IPS-15b (cell line): ENCODE data around the gene FRMD4A.

Experiments used
- H3K27me3 ChIP-seq: one replicate; pipeline ENCODE4 v1.6.1; 2013; ENCODE audit warnings: low read length; ENCODE audit not compliant: control insufficient read depth, insufficient read depth
- H3K36me3 ChIP-seq: one replicate; pipeline ENCODE4 v1.6.1; 2013; ENCODE audit warnings: low read length; ENCODE audit not compliant: control insufficient read depth, insufficient read depth
- H3K4me1 ChIP-seq: one replicate; pipeline ENCODE4 v1.6.1; 2013; ENCODE audit warnings: mild to moderate bottlenecking, low read length; ENCODE audit not compliant: control insufficient read depth, insufficient read depth
- H3K4me3 ChIP-seq: one replicate; pipeline ENCODE4 v1.5.1; 2013; ENCODE audit warnings: low read depth, low read length
- H3K9ac ChIP-seq: one replicate; pipeline ENCODE4 v1.6.1; 2013; ENCODE audit warnings: low read depth, mild to moderate bottlenecking, low read length
- H3K9me3 ChIP-seq: one replicate; pipeline ENCODE4 v1.6.1; 2013; ENCODE audit warnings: mild to moderate bottlenecking, low read length; ENCODE audit not compliant: control insufficient read depth, insufficient read depth

FRMD4A gene

DNA sequence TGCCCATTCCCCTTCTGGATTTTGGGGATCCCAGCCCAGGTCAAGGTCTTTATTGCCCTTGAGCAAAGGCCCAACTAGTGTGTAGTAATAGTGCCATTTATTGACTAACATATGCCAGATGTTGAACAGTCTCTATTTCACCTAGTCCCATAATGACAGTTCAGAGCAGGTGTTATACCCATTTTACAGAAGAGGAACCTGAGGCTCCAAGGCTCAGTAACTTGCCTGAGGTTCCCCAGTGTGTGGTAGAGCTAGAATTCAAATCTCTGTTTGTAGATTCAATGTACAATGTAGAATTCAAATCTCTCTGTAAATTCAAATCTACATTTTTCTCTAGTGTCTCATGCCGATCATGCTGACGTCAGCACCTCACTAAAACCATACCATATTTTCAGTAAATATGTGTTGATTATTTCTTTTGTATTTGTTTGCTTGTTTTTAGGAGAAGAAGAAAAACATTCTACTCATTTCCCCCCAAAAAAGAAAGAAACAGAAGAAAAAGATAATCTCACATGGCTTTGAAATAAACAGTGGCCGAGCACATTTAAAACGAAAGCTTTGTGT is 414.3 kb downstream of the FRMD4A start:
- Histone ChIP-seq H3K36me3 (no peaks in the 10 kb centered on the region), H3K9ac (no peak overlapping the region), H3K4me1 (no peaks in the 10 kb centered on the region), H3K4me3 (no peak overlapping the region), H3K27me3 (no peaks in the 10 kb centered on the region), H3K9me3 (no peaks in the 10 kb centered on the region)

DNA sequence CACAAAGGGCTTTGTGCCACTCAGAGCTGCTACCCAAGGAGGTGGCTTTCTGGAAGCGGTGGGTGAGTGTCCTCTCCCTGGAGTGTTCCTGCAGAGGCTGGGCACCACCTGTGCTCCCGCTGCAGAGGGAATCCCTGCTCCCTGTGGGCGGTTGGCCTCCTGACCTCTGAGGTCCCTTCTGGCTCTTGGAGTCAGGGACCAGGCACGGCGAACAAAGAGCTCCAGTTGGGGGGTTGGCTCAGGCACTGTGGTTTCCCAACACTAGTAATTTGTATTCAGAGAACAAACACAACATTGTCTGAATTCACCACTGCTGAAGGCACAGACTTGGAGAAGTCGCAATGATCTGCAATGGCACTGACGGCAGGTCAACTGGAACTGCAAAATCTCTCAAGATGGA is 415.0 kb downstream of the FRMD4A start:
- Histone ChIP-seq H3K27me3 (no peaks in the 10 kb centered on the region), H3K9ac (no peak overlapping the region), H3K4me3 (no peak overlapping the region), H3K9me3 (no peaks in the 10 kb centered on the region), H3K4me1 (no peaks in the 10 kb centered on the region), H3K36me3 (no peaks in the 10 kb centered on the region)

DNA sequence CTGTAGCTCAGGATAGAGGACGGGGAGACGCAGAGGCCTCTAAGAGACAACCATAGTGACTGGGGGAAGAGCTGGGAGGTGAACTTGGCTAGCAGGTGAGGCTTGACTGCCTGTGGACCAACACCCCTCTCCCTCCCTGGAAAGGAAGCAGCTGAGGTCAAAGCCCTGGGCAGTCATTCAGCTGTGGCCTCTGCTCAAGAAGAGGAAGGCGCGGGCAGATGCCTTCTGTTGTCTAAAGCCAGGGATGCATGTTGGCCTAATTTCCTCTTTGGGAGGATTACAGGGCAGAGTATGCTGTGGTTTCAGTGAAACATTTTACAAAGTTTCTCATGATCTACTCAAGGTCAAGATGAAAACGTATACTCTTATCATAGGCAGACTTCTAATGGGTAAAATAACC is 416.8 kb downstream of the FRMD4A start:
- H3K9ac ChIP-seq: no peak overlapping the region
- H3K4me3 ChIP-seq: no peak overlapping the region
- no peaks in the 10 kb centered on the region for H3K4me1 ChIP-seq
- no peaks in the 10 kb centered on the region for H3K27me3 ChIP-seq
- no peaks in the 10 kb centered on the region for H3K9me3 ChIP-seq
- H3K36me3 ChIP-seq: no peaks in the 10 kb centered on the region

DNA sequence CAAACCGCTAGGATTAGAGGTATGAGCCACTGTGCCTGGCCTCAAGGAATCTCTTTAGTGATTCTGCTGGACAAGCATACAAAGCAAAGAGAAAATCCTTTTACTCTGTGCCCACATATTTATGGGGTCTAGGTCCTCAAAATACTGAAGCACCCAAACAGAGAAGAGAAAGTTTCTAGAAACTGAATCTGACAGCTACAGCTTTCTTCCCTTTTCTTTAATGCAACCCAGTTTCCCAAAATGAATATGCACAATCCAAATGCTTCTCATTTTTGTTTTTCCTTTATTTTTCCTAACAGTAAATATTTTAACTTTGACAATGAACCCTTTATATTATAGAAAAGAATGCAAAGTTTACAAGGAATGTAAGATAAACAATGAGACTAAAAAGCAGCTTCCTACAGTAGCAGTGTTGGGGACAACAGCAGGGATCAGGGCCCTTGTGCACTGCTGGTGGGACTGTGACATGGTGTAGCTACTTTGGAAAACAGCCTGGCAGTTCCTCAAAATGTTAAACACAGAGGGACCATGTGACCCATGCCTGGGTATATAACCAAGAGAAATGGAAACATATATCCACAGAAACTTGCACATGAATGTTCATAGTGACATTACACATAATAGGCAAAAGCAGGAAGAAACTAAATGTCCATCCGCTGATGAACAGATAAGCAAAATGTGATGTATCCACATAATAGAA is 418.8 kb downstream of the FRMD4A start:
- no peaks in the 10 kb centered on the region for H3K9me3 ChIP-seq
- H3K4me3 ChIP-seq: no peak overlapping the region
- H3K4me1 ChIP-seq: no peaks in the 10 kb centered on the region
- H3K9ac ChIP-seq: no peak overlapping the region
- no peaks in the 10 kb centered on the region for H3K36me3 ChIP-seq
- no peaks in the 10 kb centered on the region for H3K27me3 ChIP-seq

DNA sequence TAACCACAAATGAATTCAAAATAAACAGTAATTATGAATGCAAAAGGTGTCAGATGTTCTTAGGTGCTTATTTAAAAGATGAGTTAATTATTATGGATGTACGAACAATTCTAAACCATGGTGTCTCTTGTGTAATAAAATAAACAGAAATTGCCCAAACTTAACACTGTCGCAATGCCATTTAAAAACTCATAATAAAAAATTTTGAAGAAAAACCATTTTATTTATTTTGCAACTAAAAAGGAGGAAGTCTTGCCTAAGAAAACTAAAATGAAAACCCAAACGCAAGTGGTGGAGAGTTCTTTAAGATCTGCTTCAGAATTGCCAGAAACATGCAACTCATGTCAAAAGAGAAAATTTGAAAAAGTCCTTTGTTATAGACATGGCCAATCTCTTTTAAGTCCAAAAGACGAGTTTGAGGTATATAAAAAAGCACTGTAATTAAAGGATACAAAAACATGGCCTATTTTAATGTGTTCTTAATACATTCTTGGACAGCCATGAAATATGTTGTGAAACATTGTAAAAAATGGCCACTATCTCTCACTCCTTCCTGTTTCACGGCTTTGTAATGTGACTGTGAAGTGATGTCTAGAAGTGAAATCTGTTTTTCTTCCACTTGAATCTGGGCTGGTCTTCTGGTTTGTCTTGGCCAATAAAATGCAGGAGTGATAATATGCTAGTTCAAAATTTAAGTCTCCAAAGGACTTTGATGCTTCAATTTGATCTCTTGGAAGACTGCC is 421.0 kb downstream of the FRMD4A start:
- no peak overlapping the region for H3K9ac ChIP-seq
- H3K4me1 ChIP-seq: no peaks in the 10 kb centered on the region
- H3K9me3 ChIP-seq: no peaks in the 10 kb centered on the region
- H3K36me3 ChIP-seq: no peaks in the 10 kb centered on the region
- no peak overlapping the region for H3K4me3 ChIP-seq
- peaks cover 8% of the 10 kb centered on the region for H3K27me3 ChIP-seq

DNA sequence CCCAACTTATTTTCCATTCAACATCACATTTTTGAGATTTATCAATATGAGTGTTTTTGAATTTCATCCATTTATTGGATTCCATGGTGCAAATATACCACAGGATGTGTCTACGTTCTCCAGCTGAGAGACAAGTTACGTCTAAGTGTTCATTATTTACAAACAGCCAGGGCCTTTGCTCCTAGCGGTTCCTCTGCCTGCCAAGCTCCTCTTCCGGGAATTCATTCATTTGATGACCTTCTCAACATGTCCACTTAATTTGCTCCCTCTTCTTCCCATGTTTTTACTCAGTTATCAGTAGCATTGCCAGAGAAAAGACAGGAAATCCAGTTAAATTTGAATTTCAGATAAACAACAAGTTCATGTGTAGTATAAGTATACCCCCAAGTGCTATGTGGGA is 422.2 kb downstream of the FRMD4A start:
- H3K4me3 ChIP-seq: no peak overlapping the region
- peaks cover 8% of the 10 kb centered on the region for H3K27me3 ChIP-seq
- H3K4me1 ChIP-seq: no peaks in the 10 kb centered on the region
- no peak overlapping the region for H3K9ac ChIP-seq
- no peaks in the 10 kb centered on the region for H3K36me3 ChIP-seq
- no peaks in the 10 kb centered on the region for H3K9me3 ChIP-seq

DNA sequence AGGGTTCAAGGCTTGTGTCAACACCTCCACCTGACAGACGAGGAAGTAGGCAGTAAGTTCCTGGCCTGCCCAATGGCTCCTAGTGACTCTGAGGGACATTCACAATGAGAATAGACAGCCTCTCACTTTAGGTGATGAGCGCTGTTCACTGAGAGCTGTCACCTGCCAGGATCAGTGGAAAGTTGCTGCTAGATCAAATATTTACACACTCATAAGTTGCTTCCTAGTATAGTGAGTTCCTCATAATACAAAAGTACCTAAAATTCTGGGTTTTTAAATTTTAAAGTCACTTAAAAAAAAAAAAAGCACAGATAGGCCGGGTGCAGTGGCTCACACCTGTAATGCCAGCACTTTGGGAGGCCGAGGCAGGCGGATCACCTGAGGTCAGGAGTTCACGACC is 423.2 kb downstream of the FRMD4A start:
- Histone ChIP-seq H3K9me3 (no peaks in the 10 kb centered on the region), H3K4me3 (no peak overlapping the region), H3K4me1 (no peaks in the 10 kb centered on the region), H3K9ac (no peak overlapping the region), H3K36me3 (no peaks in the 10 kb centered on the region), H3K27me3 (peaks cover 8% of the 10 kb centered on the region)

DNA sequence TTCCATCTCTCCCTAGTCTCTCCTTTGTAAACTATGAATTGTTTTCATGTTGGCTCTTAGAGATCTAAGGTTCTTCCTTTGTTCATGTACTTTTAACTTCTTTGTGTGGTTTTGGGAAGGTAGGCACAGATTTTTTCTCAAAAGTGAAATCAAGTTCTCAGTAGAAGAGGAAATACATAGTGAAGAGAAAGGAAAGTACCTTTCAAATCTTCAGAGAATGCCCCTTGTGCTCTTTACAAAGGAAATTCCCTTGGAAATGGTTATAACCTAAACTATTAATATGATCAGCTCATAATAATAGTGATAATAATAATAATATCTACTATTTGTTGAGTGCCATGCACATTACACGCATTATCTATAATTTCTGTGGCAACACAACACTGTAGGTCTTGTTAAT is 425.4 kb downstream of the FRMD4A start:
- H3K36me3 ChIP-seq: no peaks in the 10 kb centered on the region

DNA sequence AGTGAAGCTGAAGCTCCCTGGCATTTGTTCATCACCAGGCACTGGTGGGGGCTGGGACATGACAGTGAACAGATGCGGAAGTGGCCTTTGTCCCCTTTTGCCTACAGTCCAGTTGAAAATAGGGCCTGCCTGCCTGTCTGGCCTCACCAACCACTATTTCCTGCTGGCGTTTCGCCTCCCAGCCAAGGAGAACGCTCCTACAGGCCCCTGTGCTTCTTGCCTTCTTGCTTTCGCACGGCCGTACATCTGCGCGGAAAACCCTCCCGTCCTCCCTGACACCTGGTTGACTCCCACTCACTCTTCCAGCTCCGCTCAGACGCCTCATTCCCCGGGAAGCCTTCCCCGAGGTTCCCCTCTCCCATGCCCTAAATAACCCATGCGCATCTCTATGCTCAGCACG is 426.7 kb downstream of the FRMD4A start:
- Histone ChIP-seq H3K4me3 (no peak overlapping the region), H3K4me1 (no peaks in the 10 kb centered on the region), H3K27me3 (peaks cover 8% of the 10 kb centered on the region), H3K9me3 (no peaks in the 10 kb centered on the region), H3K36me3 (no peaks in the 10 kb centered on the region), H3K9ac (no peak overlapping the region)

More for the DNA sequence above, 425.4 kb downstream of the FRMD4A start:
- no peaks in the 10 kb centered on the region for H3K4me1 ChIP-seq
- no peak overlapping the region for H3K4me3 ChIP-seq
- peaks cover 8% of the 10 kb centered on the region for H3K27me3 ChIP-seq
- H3K9me3 ChIP-seq: no peaks in the 10 kb centered on the region
- no peak overlapping the region for H3K9ac ChIP-seq

DNA sequence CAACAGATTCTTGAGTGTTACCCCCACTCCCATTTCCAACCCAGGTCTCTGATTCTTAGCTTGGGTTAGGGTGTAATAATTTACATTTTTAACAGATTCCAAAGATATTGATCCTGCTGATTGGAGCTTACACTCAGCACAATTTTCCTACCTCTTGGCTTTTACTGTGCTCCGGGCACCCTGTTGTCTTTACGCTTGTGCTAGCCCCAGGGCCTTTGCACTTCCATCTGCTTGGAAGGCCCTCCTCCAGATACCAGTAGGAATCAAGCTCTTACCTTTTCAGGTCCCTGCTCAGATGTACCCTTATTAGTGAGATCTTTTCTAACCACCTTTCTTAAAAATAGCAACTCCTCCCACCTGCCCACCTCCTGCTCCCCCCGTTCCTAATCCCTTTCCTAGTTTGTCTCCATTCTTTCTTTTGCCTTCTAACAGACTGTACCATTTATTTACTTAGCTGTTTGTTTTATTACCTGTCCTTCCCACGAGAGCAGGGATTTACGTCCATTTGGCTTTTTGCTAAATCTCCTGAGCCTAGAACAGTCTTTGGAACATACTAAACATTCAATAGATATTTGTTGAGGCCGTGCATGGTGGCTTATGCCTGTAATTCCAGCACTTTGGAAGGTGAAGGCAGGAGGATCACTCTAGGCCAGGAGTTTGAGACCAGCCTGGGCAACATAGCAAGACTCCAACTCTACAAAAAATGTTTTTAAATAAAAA is 427.7 kb downstream of the FRMD4A start:
- no peak overlapping the region for H3K9ac ChIP-seq
- no peak overlapping the region for H3K4me3 ChIP-seq
- no peaks in the 10 kb centered on the region for H3K4me1 ChIP-seq
- peaks cover 8% of the 10 kb centered on the region for H3K27me3 ChIP-seq
- no peaks in the 10 kb centered on the region for H3K36me3 ChIP-seq
- H3K9me3 ChIP-seq: no peaks in the 10 kb centered on the region

DNA sequence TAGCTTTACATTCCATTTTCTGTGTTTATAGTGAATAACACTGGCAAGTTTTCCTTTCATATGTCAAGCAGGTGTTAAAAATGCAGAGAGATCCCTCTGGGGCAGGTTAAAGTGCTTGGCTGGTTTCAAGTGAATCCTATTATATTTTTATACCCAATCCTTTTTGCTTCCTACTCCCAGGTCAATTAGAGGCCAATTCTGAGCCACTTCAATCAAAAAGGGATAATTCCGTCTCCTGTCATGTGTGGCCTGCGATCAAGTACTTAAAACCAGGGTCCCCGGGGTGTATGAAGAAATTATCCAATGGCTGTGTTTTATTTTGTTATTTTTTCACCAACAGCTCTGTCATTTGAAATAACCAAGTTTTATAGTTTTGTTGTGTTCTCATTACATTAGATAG is 430.8 kb downstream of the FRMD4A start:
- no peak overlapping the region for H3K9ac ChIP-seq
- no peaks in the 10 kb centered on the region for H3K9me3 ChIP-seq
- no peaks in the 10 kb centered on the region for H3K36me3 ChIP-seq
- H3K4me1 ChIP-seq: no peaks in the 10 kb centered on the region
- H3K4me3 ChIP-seq: no peak overlapping the region
- H3K27me3 ChIP-seq: no peaks in the 10 kb centered on the region
